ENCODE data around the gene ASB14.

- TF ChIP-seq SIN3A (IDR thresholded peaks at IDR 0.05; ENCODE audit: borderline replicate concordance, insufficient read depth, low read length) (no peak), POLR2AphosphoS5 (IDR thresholded peaks at IDR 0.05; ENCODE audit: low read depth, low read length) (no peak), REST (IDR thresholded peaks at IDR 0.05; ENCODE audit: insufficient read depth in 1 of 2, low read depth in 2 of 2, low read length in 2 of 2) (no peak), TAF1 (IDR thresholded peaks at IDR 0.05; ENCODE audit: borderline replicate concordance, insufficient read depth, low read length) (no peak), FOXP2 (optimal IDR thresholded peaks at IDR 0.05; ENCODE audit: borderline replicate concordance, extremely low read depth, extremely low read length, insufficient read depth) (no peak)
Measured at GRCh38 chr3:57226176-57226575, 66.3 kb downstream of the ASB14 start.
